Activated T-helper 17 cell treated with anti-CD3 and anti-CD28 coated beads, Interleukin-2, amount 50 U/mL, for 72 hours (primary cell): Measurements from ENCODE around the gene MGAT1. TPM values are rescaled to one million over a fixed set of nuclear protein-coding genes. Genes with fewer than 3 reads are reported as not detected.

ENCODE experiments used
- ATAC-seq: fragments of 150-1000 bp; cut with Tn5 transposase; replicated peaks from 2 replicates; pipeline ENCODE4 v1.10.0; 2021; ENCODE audit warnings: mild to moderate bottlenecking, moderate library complexity
- H3K27ac Mint-ChIP-seq: one replicate; pipeline ENCODE4 v1.8.0; 2022; ENCODE audit warnings: mixed read lengths
- H3K27me3 Mint-ChIP-seq: one replicate; pipeline ENCODE4 v1.8.0; 2022; ENCODE audit warnings: mixed read lengths
- H3K36me3 Mint-ChIP-seq: one replicate; pipeline ENCODE4 v1.8.0; 2022; ENCODE audit warnings: low read depth, mild to moderate bottlenecking, mixed read lengths
- H3K4me1 Mint-ChIP-seq: one replicate; pipeline ENCODE4 v1.8.0; 2022; ENCODE audit warnings: mixed read lengths
- H3K4me3 Mint-ChIP-seq: one replicate; pipeline ENCODE4 v1.8.0; 2022; ENCODE audit warnings: mild to moderate bottlenecking, mixed read lengths
- H3K9me3 Mint-ChIP-seq: one replicate; pipeline ENCODE4 v1.8.0; 2022; ENCODE audit warnings: mixed read lengths
- total RNA-seq, 2 donors: library from RNA; stranded (reverse); gene quantifications; one replicate each; pipeline ENCODE4 v1.2.3, GENCODE V29; 2022

Gene MGAT1
- total RNA-seq, 2 donors from 2014 or later = 170 to 308 TPM

GRCh38 chr5:180816608-180817534 is 14.3 kb upstream of the MGAT1 start:
- no peak overlapping the region for H3K27ac Mint-ChIP-seq
- H3K4me1 Mint-ChIP-seq = peaks cover 31% of the 10 kb centered on the region
- peak overlapping the region; percentile 67 for H3K4me3 Mint-ChIP-seq
- no peaks in the 10 kb centered on the region for H3K27me3 Mint-ChIP-seq
- no peaks in the 10 kb centered on the region for H3K36me3 Mint-ChIP-seq
- ATAC-seq = no peak
- no peaks in the 10 kb centered on the region for H3K9me3 Mint-ChIP-seq

- Mint-ChIP-seq H3K36me3 (no peaks in the 10 kb centered on the region), H3K27me3 (no peaks in the 10 kb centered on the region), H3K4me1 (peaks cover 38% of the 10 kb centered on the region), H3K27ac (no peak overlapping the region), H3K4me3 (peak overlapping the region; percentile 70), H3K9me3 (no peaks in the 10 kb centered on the region)
- no peak for ATAC-seq
Observed at GRCh38 chr5:180815293-180815917, 12.8 kb upstream of the MGAT1 start.

- peak overlapping the region; percentile 70 for H3K4me3 Mint-ChIP-seq
- H3K9me3 Mint-ChIP-seq = no peaks in the 10 kb centered on the region
- H3K27ac Mint-ChIP-seq = peak overlapping the region; percentile 7
- H3K27me3 Mint-ChIP-seq = no peaks in the 10 kb centered on the region
- peaks cover 20% of the 10 kb centered on the region for H3K36me3 Mint-ChIP-seq
- H3K4me1 Mint-ChIP-seq = peaks cover 42% of the 10 kb centered on the region
- no peak for ATAC-seq
Observed at GRCh38 chr5:180813420-180813819, 10.8 kb upstream of the MGAT1 start.

- Mint-ChIP-seq H3K4me1 (peaks cover 45% of the 10 kb centered on the region), H3K27me3 (no peaks in the 10 kb centered on the region)
Observed at GRCh38 chr5:180811623-180812124, 9.1 kb upstream of the MGAT1 start.

GRCh38 chr5:180810959-180811622 is 8.5 kb upstream of the MGAT1 start:
- ATAC-seq = no peak
- peak overlapping the region; percentile 72 for H3K27ac Mint-ChIP-seq
- peaks cover 43% of the 10 kb centered on the region for H3K4me1 Mint-ChIP-seq
- H3K4me3 Mint-ChIP-seq = peak overlapping the region; percentile 99
- no peaks in the 10 kb centered on the region for H3K9me3 Mint-ChIP-seq
- no peaks in the 10 kb centered on the region for H3K27me3 Mint-ChIP-seq
- peaks cover 43% of the 10 kb centered on the region for H3K36me3 Mint-ChIP-seq

More at GRCh38 chr5:180811623-180812124, 9.1 kb upstream of the MGAT1 start:
- Mint-ChIP-seq H3K27ac (peak overlapping the region; percentile 72), H3K36me3 (peaks cover 37% of the 10 kb centered on the region), H3K4me3 (peak overlapping the region; percentile 99), H3K9me3 (no peaks in the 10 kb centered on the region)
- ATAC-seq = no peak

GRCh38 chr5:180810210-180810958 is 7.8 kb upstream of the MGAT1 start:
- ATAC-seq = peak; percentile 79
- H3K4me3 Mint-ChIP-seq = peak overlapping the region; percentile 99
- no peaks in the 10 kb centered on the region for H3K9me3 Mint-ChIP-seq
- peaks cover 50% of the 10 kb centered on the region for H3K36me3 Mint-ChIP-seq
- peaks cover 45% of the 10 kb centered on the region for H3K4me1 Mint-ChIP-seq
- H3K27ac Mint-ChIP-seq = peak overlapping the region; percentile 72
- no peaks in the 10 kb centered on the region for H3K27me3 Mint-ChIP-seq

GRCh38 chr5:180809403-180810209 is 7.0 kb upstream of the MGAT1 start:
- peak; percentile 76 for ATAC-seq
- Mint-ChIP-seq H3K9me3 (no peaks in the 10 kb centered on the region), H3K4me1 (peaks cover 49% of the 10 kb centered on the region), H3K36me3 (peaks cover 58% of the 10 kb centered on the region), H3K4me3 (peak overlapping the region; percentile 99), H3K27ac (peak overlapping the region; percentile 72), H3K27me3 (no peaks in the 10 kb centered on the region)

- Mint-ChIP-seq H3K4me3 (peak overlapping the region; percentile 99), H3K36me3 (peaks cover 69% of the 10 kb centered on the region), H3K9me3 (no peaks in the 10 kb centered on the region), H3K27ac (peak overlapping the region; percentile 72), H3K4me1 (peaks cover 41% of the 10 kb centered on the region), H3K27me3 (no peaks in the 10 kb centered on the region)
- ATAC-seq = no peak
Observed at GRCh38 chr5:180808461-180809000, 5.9 kb upstream of the MGAT1 start.

- ATAC-seq = no peak
- peaks cover 34% of the 10 kb centered on the region for H3K4me1 Mint-ChIP-seq
Observed at GRCh38 chr5:180807654-180808414, 5.2 kb upstream of the MGAT1 start.

GRCh38 chr5:180807046-180807445 is 4.4 kb upstream of the MGAT1 start:
- Mint-ChIP-seq H3K4me3 (peak overlapping the region; percentile 99), H3K9me3 (no peaks in the 10 kb centered on the region), H3K27me3 (no peaks in the 10 kb centered on the region), H3K36me3 (peaks cover 78% of the 10 kb centered on the region), H3K27ac (peak overlapping the region; percentile 72), H3K4me1 (peaks cover 33% of the 10 kb centered on the region)
- ATAC-seq = no peak

More at GRCh38 chr5:180807654-180808414, 5.2 kb upstream of the MGAT1 start:
- H3K36me3 Mint-ChIP-seq = peaks cover 76% of the 10 kb centered on the region
- H3K27me3 Mint-ChIP-seq = no peaks in the 10 kb centered on the region
- no peaks in the 10 kb centered on the region for H3K9me3 Mint-ChIP-seq
- H3K27ac Mint-ChIP-seq = peak overlapping the region; percentile 72
- H3K4me3 Mint-ChIP-seq = peak overlapping the region; percentile 99

- no peak for ATAC-seq
- Mint-ChIP-seq H3K27ac (peak overlapping the region; percentile 72), H3K36me3 (peaks cover 84% of the 10 kb centered on the region), H3K27me3 (no peaks in the 10 kb centered on the region), H3K4me3 (peak overlapping the region; percentile 99), H3K4me1 (peaks cover 32% of the 10 kb centered on the region), H3K9me3 (no peaks in the 10 kb centered on the region)
Observed at GRCh38 chr5:180806351-180807011, 3.9 kb upstream of the MGAT1 start.

GRCh38 chr5:180804129-180804618 is 1.6 kb upstream of the MGAT1 start:
- Mint-ChIP-seq H3K27ac (peak overlapping the region; percentile 44), H3K36me3 (peaks cover 94% of the 10 kb centered on the region)
- peak; percentile 8 for ATAC-seq

More at GRCh38 chr5:180804129-180804618, 1.6 kb upstream of the MGAT1 start:
- Mint-ChIP-seq H3K4me1 (peaks cover 52% of the 10 kb centered on the region), H3K9me3 (no peaks in the 10 kb centered on the region), H3K27me3 (no peaks in the 10 kb centered on the region), H3K4me3 (peak overlapping the region; percentile 99)
